Colonic mucosa (tissue), 4 donors: ENCODE data around the gene MRPS2. TPM values are rescaled to one million over a fixed set of nuclear protein-coding genes. Genes with fewer than 3 reads are reported as not detected.
"Not testable (repeated sequence)": the region's sequence is repeated elsewhere in the genome, so short reads cannot be mapped to it uniquely, and the experiment has no call there.

Experiments used
- DNase-seq: peaks from one replicate; pipeline ENCODE4 v3.0.0-alpha.2; 2020
- H3K27ac ChIP-seq: fragments of 200-600 bp; one replicate; pipeline ENCODE4 v1.8.0; 2021
- H3K27me3 ChIP-seq: fragments of 200-600 bp; one replicate; pipeline ENCODE4 v1.8.0; 2021
- H3K36me3 ChIP-seq: fragments of 200-600 bp; one replicate; pipeline ENCODE4 v1.8.0; 2021
- H3K4me1 ChIP-seq: fragments of 200-600 bp; one replicate; pipeline ENCODE4 v1.8.0; 2021; ENCODE audit warnings: mild to moderate bottlenecking
- H3K4me3 ChIP-seq: fragments of 200-600 bp; one replicate; pipeline ENCODE4 v1.8.0; 2021
- H3K9ac ChIP-seq, 2 donors: one replicate each; pipeline ENCODE4 v1.7.0; 2013; ENCODE audit warnings: control low read depth in 2 of 2, low read depth in 2 of 2, low read length in 2 of 2
- H3K9me3 ChIP-seq: fragments of 200-600 bp; one replicate; pipeline ENCODE4 v1.8.0; 2021
- CTCF ChIP-seq: fragments of 200-600 bp; IDR thresholded peaks from one replicate; pipeline ENCODE4 v1.8.0; 2022; ENCODE audit warnings: antibody characterized with exemption, mild to moderate bottlenecking
- intact Hi-C: fragments of 100-400 bp; cut with DNase I; formaldehyde crosslinking; loops from one replicate; pipeline ENCODE4 v1.14.1; 2022
- total RNA-seq, 2 donors: library from RNA; stranded (reverse); fragmentation: NEBNext Ultra II Directional in 1 of 2; extraction: Animal tissue kit (Norgen Biotek cat#: 25700) in 1 of 2; gene quantifications; one replicate each; pipeline ENCODE4 v1.2.1, GENCODE V29; 2021
- donor health status: healthy.
- donor health status: DM: no; HTN: no; CAD: no.
- donor health status: DM: no; HTN: no; CAD: no.

Gene MRPS2
- total RNA-seq, 2 donors from 2014 or later, result 35.9 to 61.1 TPM

GRCh38 chr9:135536216-135536615, 35.7 kb downstream of the MRPS2 start:
- H3K9ac ChIP-seq, result no peak overlapping the region
- no peaks in the 10 kb centered on the region for H3K4me1 ChIP-seq
- H3K27ac ChIP-seq, result no peak overlapping the region
- no peak overlapping the region for H3K4me3 ChIP-seq
- TF ChIP-seq CTCF, result no peak
- H3K27me3 ChIP-seq, result no peaks in the 10 kb centered on the region
- no peaks in the 10 kb centered on the region for H3K9me3 ChIP-seq
- no peaks in the 10 kb centered on the region for H3K36me3 ChIP-seq
- no peak for DNase-seq
- intact Hi-C loops, result no loop called here

GRCh38 chr9:135543262-135543894, 42.9 kb downstream of the MRPS2 start:
- H3K27me3 ChIP-seq, H3K9me3 ChIP-seq, DNase-seq, H3K36me3 ChIP-seq, H3K9ac ChIP-seq, H3K4me3 ChIP-seq, intact Hi-C loops, H3K27ac ChIP-seq, H3K4me1 ChIP-seq: not testable (repeated sequence)

- Histone ChIP-seq H3K9me3 (no peaks in the 10 kb centered on the region), H3K36me3 (no peaks in the 10 kb centered on the region), H3K4me1 (no peaks in the 10 kb centered on the region), H3K27ac (no peak overlapping the region), H3K9ac (no peak overlapping the region), H3K4me3 (no peak overlapping the region), H3K27me3 (no peaks in the 10 kb centered on the region)
- intact Hi-C loops, result no loop called here
- no peak for TF ChIP-seq CTCF
- DNase-seq, result no peak
Measured at GRCh38 chr9:135544981-135545635, 44.6 kb downstream of the MRPS2 start.

- H3K27ac ChIP-seq, H3K9me3 ChIP-seq, H3K9ac ChIP-seq, H3K4me3 ChIP-seq, H3K27me3 ChIP-seq, H3K4me1 ChIP-seq, DNase-seq, H3K36me3 ChIP-seq, intact Hi-C loops: not testable (repeated sequence)
Measured at GRCh38 chr9:135545646-135546176, 45.2 kb downstream of the MRPS2 start, which contains the start of gene OBP2A. TSS of gene OBP2A (plus strand) at chr9:135546126. CDS start at chr9:135546181, 55 bp downstream.

- H3K9ac ChIP-seq, H3K27me3 ChIP-seq, H3K4me3 ChIP-seq, H3K27ac ChIP-seq, DNase-seq, H3K36me3 ChIP-seq, H3K4me1 ChIP-seq, intact Hi-C loops, H3K9me3 ChIP-seq: not testable (repeated sequence)
Measured at GRCh38 chr9:135546792-135547617, 46.5 kb downstream of the MRPS2 start.

GRCh38 chr9:135547756-135548736, 47.6 kb downstream of the MRPS2 start:
- intact Hi-C loops, result no loop called here
- Histone ChIP-seq H3K4me1 (no peaks in the 10 kb centered on the region), H3K36me3 (no peaks in the 10 kb centered on the region), H3K9me3 (no peaks in the 10 kb centered on the region), H3K27me3 (no peaks in the 10 kb centered on the region), H3K9ac (no peak overlapping the region), H3K27ac (no peak overlapping the region), H3K4me3 (no peak overlapping the region)
- no peak for DNase-seq
- no peak for TF ChIP-seq CTCF

GRCh38 chr9:135549478-135550343, 49.2 kb downstream of the MRPS2 start:
- H3K36me3 ChIP-seq, H3K9me3 ChIP-seq, H3K4me3 ChIP-seq, H3K27me3 ChIP-seq, H3K9ac ChIP-seq, intact Hi-C loops, H3K4me1 ChIP-seq, DNase-seq, H3K27ac ChIP-seq: not testable (repeated sequence)
